Keratinocyte (primary cell): ENCODE measurements around the gene CHRM1. TPM values are rescaled to one million over a fixed set of nuclear protein-coding genes. Genes with fewer than 3 reads are reported as not detected.

Source experiments
- DNase-seq: peaks from one replicate; pipeline ENCODE4 v3.0.0-alpha.2; 2011; ENCODE audit warnings: low read depth, missing footprints, low spot score
- FAIRE-seq: peaks from 2 replicates; lab custom pipeline; 2011; peaks lifted over from hg19 to GRCh38; lab: Jason Lieb, UNC
- H2AFZ ChIP-seq: 2 replicates; pipeline ENCODE4 v1.6.0; 2012; ENCODE audit warnings: low read length, control low read depth, inconsistent platforms; ENCODE audit not compliant: control insufficient read depth
- H3K27ac ChIP-seq: 2 replicates; pipeline ENCODE4 v1.5.1; 2011; ENCODE audit warnings: low read length; ENCODE audit not compliant: control insufficient read depth, insufficient read depth
- H3K27me3 ChIP-seq: 3 replicates; pipeline ENCODE4 v1.6.0; 2011; ENCODE audit warnings: low read length; ENCODE audit not compliant: control insufficient read depth, insufficient read depth; ENCODE audit errors: extremely low read depth
- H3K36me3 ChIP-seq, 2 experiments: 2 replicates in 1 of 2; 3 replicates in 1 of 2; pipeline ENCODE4 v1.5.1; 2011; ENCODE audit warnings: low read length in 2 of 2, mild to moderate bottlenecking in 1 of 2; ENCODE audit not compliant: control insufficient read depth in 2 of 2, insufficient read depth in 2 of 2; ENCODE audit errors: extremely low read depth in 1 of 2
- H3K4me1 ChIP-seq: 3 replicates; pipeline ENCODE4 v1.5.1; 2011; ENCODE audit warnings: low read length; ENCODE audit not compliant: control insufficient read depth, insufficient read depth; ENCODE audit errors: extremely low read depth
- H3K4me2 ChIP-seq: 3 replicates; pipeline ENCODE4 v1.6.0; 2011; ENCODE audit warnings: low read depth, low read length; ENCODE audit not compliant: control insufficient read depth, insufficient read depth; ENCODE audit errors: extremely low read depth
- H3K4me3 ChIP-seq, 3 experiments: fragments of 200-600 bp in 1 of 3; sonication (generic) in 1 of 3; 2 replicates in 2 of 3; 3 replicates in 1 of 3; pipeline ENCODE4 v1.5.1; 2011 to 2016; ENCODE audit warnings: low read length in 3 of 3, mild to moderate bottlenecking in 3 of 3, control low read depth in 2 of 3, inconsistent platforms in 1 of 3, low read depth in 1 of 3, mixed read lengths in 1 of 3, mixed run types in 1 of 3, moderate library complexity in 1 of 3; ENCODE audit not compliant: control insufficient read depth in 2 of 3, insufficient read depth in 2 of 3; ENCODE audit errors: extremely low read depth in 1 of 3
- H3K79me2 ChIP-seq: 2 replicates; pipeline ENCODE4 v1.6.0; 2012; ENCODE audit warnings: low read length; ENCODE audit not compliant: control insufficient read depth, insufficient read depth
- H3K9ac ChIP-seq: 3 replicates; pipeline ENCODE4 v1.6.0; 2011; ENCODE audit warnings: low read length; ENCODE audit not compliant: control insufficient read depth, insufficient read depth; ENCODE audit errors: extremely low read depth
- H3K9me1 ChIP-seq: 3 replicates; pipeline ENCODE4 v1.6.0; 2011; ENCODE audit warnings: low read length; ENCODE audit not compliant: control insufficient read depth, insufficient read depth; ENCODE audit errors: extremely low read depth
- H3K9me3 ChIP-seq: 2 replicates; pipeline ENCODE4 v1.5.1; 2012; ENCODE audit warnings: low read depth, low read length; ENCODE audit not compliant: control insufficient read depth
- H4K20me1 ChIP-seq: 3 replicates; pipeline ENCODE4 v1.6.0; 2011; ENCODE audit warnings: low read length; ENCODE audit not compliant: control insufficient read depth, insufficient read depth; ENCODE audit errors: extremely low read depth
- CTCF ChIP-seq, 3 experiments: IDR thresholded peaks in 1 of 3; conservative IDR thresholded peaks in 1 of 3; optimal IDR thresholded peaks in 1 of 3; 2 replicates in 2 of 3; 3 replicates in 1 of 3; pipeline versions ENCODE3 to v1.5.1; 2011; ENCODE audit warnings: low read length in 3 of 3, mild to moderate bottlenecking in 3 of 3, moderate library complexity in 2 of 3, control low read depth in 1 of 3, inconsistent platforms in 1 of 3; ENCODE audit not compliant: insufficient read depth in 2 of 3; ENCODE audit errors: extremely low read depth in 1 of 3
- EZH2 ChIP-seq: IDR thresholded peaks from one replicate; pipeline ENCODE4 v1.6.1; 2012; ENCODE audit warnings: inconsistent platforms, mild to moderate bottlenecking, low read length, moderate library complexity
- dilution Hi-C: fragments of 300-500 bp; cut with MboI; formaldehyde crosslinking; loops from one replicate; pipeline ENCODE4 v1.7.0; 2020; ENCODE audit warnings: low sequenced_read_pairs; ENCODE audit not compliant: extremely low pct_ligation_motif_present
- polyA plus RNA-seq, 5 experiments: library from polyadenylated mRNA; depleted of rRNA in 3 of 5; stranded (reverse) in 3 of 5; stranded (forward) in 1 of 5; unstranded in 1 of 5; fragments of >200 nt; gene quantifications; 1 replicate in 1 of 5; 2 replicates in 3 of 5; 3 replicates in 1 of 5; pipeline versions ENCODE4 v1.2.1 to v1.2.3, GENCODE V29; 2011 to 2012; ENCODE audit warnings: missing spikeins in 2 of 5, low read depth in 1 of 5, low replicate concordance in 1 of 5

CHRM1 gene
- polyA plus RNA-seq, 1 donor (not counting 4 experiments of a cell fraction or from before 2014, with no cell fraction given): not detected

- Histone ChIP-seq H3K36me3 (peaks cover 49 to 57% of the 10 kb centered on the region in 2 experiments), H4K20me1 (peaks cover 33% of the 10 kb centered on the region), H3K27ac (peak overlapping the region; percentile 99), H3K9me3 (no peaks in the 10 kb centered on the region), H3K4me1 (peaks cover 41% of the 10 kb centered on the region), H3K9ac (peak overlapping the region; percentile 98), H3K27me3 (no peaks in the 10 kb centered on the region), H3K9me1 (peaks cover 2% of the 10 kb centered on the region), H2AFZ (no peak overlapping the region), H3K79me2 (peaks cover 50% of the 10 kb centered on the region), H3K4me2 (peak overlapping the region; percentile 98), H3K4me3 (peak overlapping the region; percentile 77 to 100 (median 95))
- no peak for FAIRE-seq
- TF ChIP-seq CTCF (optimal IDR thresholded peaks at IDR 0.05 in 1 of 3, IDR thresholded peaks at IDR 0.05 in 1 of 3, conservative IDR thresholded peaks at IDR 0.05 in 1 of 3; ENCODE audit: extremely low read depth in 1 of 3, insufficient read depth in 2 of 3, low read length in 3 of 3) (no peak), EZH2 (no peak)
- dilution Hi-C loops: no loop called here
- no peak for DNase-seq
These were observed 37.5 kb downstream of the CHRM1 start for GRCh38 chr11:62883673-62884072.

- Histone ChIP-seq H3K9me3 (no peaks in the 10 kb centered on the region), H3K4me3 (peak overlapping the region; percentile 77 to 100 (median 95)), H3K9ac (peak overlapping the region; percentile 98), H3K36me3 (peaks cover 42 to 55% of the 10 kb centered on the region in 2 experiments), H3K9me1 (peaks cover 2% of the 10 kb centered on the region), H2AFZ (no peak overlapping the region), H3K27me3 (no peaks in the 10 kb centered on the region), H3K4me2 (peak overlapping the region; percentile 98), H3K27ac (peak overlapping the region; percentile 99), H4K20me1 (peaks cover 32% of the 10 kb centered on the region), H3K79me2 (peaks cover 50% of the 10 kb centered on the region), H3K4me1 (peaks cover 41% of the 10 kb centered on the region)
- DNase-seq (no peak), FAIRE-seq (no peak)
- dilution Hi-C loops: no loop called here
- no peak for TF ChIP-seq CTCF (optimal IDR thresholded peaks at IDR 0.05 in 1 of 3, IDR thresholded peaks at IDR 0.05 in 1 of 3, conservative IDR thresholded peaks at IDR 0.05 in 1 of 3; ENCODE audit: extremely low read depth in 1 of 3, insufficient read depth in 2 of 3, low read length in 3 of 3)
These were observed 38.2 kb downstream of the CHRM1 start for GRCh38 chr11:62882788-62883501.
